ENCODE results near the gene SRRD.

DNA sequence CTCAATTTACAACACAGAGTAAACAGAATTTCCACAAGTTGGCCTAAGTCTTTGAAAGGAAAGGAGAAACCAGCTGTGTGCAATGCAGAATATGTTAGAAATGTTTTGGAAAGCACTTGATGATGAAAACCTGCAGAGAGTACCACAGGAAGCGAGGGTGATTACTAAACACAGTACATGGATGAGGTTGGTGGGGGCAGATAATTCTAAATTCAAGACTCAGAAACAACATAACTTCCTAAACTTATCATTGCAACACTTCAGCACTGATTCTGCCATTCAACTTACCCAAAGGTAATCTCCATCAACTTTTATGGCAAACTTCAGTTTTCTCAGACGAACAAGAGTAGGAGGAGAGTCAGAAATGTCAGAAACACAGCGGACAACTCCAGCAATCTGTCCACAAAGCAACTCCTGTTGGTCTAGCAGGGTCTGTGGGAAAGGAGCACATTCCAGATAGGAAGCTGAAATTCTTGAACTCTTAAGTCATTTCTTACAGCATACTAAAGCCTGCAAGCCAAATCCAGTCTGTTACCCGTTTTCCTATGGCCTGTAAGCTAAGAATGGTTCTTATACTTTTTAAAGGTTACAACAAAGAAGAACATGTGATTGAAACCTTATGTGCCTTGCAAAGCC, 6.9 kb upstream of the SRRD start:
- TF ChIP-seq EZH2 (IDR thresholded peaks at IDR 0.05; ENCODE audit: insufficient read depth, poor library complexity, severe bottlenecking) (no peak), EZH2phosphoT487 (IDR thresholded peaks at IDR 0.05; ENCODE audit: insufficient read depth, low read depth) (no peak)
